GM12878 (cell line): ENCODE data around the gene CLIC3. TPM values are rescaled to one million over a fixed set of nuclear protein-coding genes. Genes with fewer than 3 reads are reported as not detected.

Source experiments
- ATF2 ChIP-seq: IDR thresholded peaks from 2 replicates; pipeline ENCODE4 v1.6.1; 2012; ENCODE audit warnings: low read length, inconsistent platforms
- CBX3 ChIP-seq: fragments of 200-600 bp; sonication (generic); IDR thresholded peaks from 2 replicates; pipeline ENCODE4 v1.6.1; 2016; ENCODE audit warnings: low read depth, borderline replicate concordance
- polyA plus RNA-seq, 11 experiments: library from polyadenylated mRNA; depleted of rRNA in 4 of 11; unstranded in 6 of 11; stranded (reverse) in 5 of 11; fragments of >200 nt; fragmentation: Nextera tagmentation in 4 of 11; fragmentation: Illumina TruSeq in 1 of 11; extraction: Ambion mirVana in 4 of 11; extraction: Trizol in 1 of 11; gene quantifications; 1 replicate in 1 of 11; 2 replicates in 10 of 11; pipeline versions ENCODE4 v1.2.1 to v1.2.3, GENCODE V29; 2011 to 2016; ENCODE audit warnings: inconsistent platforms in 2 of 11, missing spikeins in 2 of 11, low read depth in 1 of 11
- total RNA-seq, 4 experiments: library from RNA; depleted of rRNA in 3 of 4; stranded (reverse); fragments of >200 nt in 3 of 4; fragmentation: Illumina TruSeq in 1 of 4; extraction: Trizol in 1 of 4; gene quantifications; 2 replicates each; pipeline versions ENCODE4 v1.2.1 to v1.2.3, GENCODE V29; 2013 to 2021
- TF ChIP-seq, protein P1 (sequence below): fragments of 450-650 bp; IDR thresholded peaks from 2 replicates; pipeline ENCODE4 v1.6.1; 2017; ENCODE audit warnings: mild to moderate bottlenecking, moderate library complexity
- TF ChIP-seq, protein P2 (sequence below), 3 experiments: IDR thresholded peaks in 2 of 3; conservative IDR thresholded peaks in 1 of 3; 2 replicates each; pipeline ENCODE4 v1.5.1; 2011; ENCODE audit warnings: low read depth in 3 of 3, low read length in 3 of 3, mild to moderate bottlenecking in 3 of 3, control low read depth in 2 of 3, moderate library complexity in 2 of 3, inconsistent platforms in 1 of 3, mixed read lengths in 1 of 3; ENCODE audit not compliant: control insufficient read depth in 2 of 3, insufficient read depth in 1 of 3; ENCODE audit errors: extremely low read depth in 1 of 3

The CLIC3 gene
- total and polyA plus RNA-seq, 10 of the 15 experiments (the other 5 are each of a cell fraction or from before 2014, with no cell fraction given): 0.31 TPM; not detected in 9

DNA sequence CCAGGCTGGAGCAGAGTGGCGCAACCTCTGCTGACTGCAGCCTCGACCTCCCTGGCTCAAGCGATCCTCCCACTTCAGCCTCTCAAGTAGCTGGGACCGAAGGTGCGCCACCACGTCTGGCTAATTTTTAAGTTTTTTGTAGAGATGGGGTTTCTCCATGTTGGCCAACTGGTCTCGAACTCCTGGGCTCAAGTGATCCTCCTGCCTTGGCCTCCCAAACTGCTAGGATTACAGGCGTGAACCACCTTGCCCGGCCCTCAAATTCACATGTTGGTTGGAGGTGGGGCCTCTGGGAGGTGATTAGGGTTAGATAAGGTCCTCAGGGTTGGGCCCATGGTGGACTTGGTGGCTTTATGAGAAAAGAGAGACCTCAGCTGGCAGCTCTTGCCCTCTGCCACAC is 34.2 kb downstream of the CLIC3 start (continued):
- TF ChIP-seq, protein P1, sequence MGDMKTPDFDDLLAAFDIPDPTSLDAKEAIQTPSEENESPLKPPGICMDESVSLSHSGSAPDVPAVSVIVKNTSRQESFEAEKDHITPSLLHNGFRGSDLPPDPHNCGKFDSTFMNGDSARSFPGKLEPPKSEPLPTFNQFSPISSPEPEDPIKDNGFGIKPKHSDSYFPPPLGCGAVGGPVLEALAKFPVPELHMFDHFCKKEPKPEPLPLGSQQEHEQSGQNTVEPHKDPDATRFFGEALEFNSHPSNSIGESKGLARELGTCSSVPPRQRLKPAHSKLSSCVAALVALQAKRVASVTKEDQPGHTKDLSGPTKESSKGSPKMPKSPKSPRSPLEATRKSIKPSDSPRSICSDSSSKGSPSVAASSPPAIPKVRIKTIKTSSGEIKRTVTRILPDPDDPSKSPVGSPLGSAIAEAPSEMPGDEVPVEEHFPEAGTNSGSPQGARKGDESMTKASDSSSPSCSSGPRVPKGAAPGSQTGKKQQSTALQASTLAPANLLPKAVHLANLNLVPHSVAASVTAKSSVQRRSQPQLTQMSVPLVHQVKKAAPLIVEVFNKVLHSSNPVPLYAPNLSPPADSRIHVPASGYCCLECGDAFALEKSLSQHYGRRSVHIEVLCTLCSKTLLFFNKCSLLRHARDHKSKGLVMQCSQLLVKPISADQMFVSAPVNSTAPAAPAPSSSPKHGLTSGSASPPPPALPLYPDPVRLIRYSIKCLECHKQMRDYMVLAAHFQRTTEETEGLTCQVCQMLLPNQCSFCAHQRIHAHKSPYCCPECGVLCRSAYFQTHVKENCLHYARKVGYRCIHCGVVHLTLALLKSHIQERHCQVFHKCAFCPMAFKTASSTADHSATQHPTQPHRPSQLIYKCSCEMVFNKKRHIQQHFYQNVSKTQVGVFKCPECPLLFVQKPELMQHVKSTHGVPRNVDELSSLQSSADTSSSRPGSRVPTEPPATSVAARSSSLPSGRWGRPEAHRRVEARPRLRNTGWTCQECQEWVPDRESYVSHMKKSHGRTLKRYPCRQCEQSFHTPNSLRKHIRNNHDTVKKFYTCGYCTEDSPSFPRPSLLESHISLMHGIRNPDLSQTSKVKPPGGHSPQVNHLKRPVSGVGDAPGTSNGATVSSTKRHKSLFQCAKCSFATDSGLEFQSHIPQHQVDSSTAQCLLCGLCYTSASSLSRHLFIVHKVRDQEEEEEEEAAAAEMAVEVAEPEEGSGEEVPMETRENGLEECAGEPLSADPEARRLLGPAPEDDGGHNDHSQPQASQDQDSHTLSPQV: no peak
- TF ChIP-seq CBX3 (no peak), ATF2 (no peak)
- TF ChIP-seq, protein P2, sequence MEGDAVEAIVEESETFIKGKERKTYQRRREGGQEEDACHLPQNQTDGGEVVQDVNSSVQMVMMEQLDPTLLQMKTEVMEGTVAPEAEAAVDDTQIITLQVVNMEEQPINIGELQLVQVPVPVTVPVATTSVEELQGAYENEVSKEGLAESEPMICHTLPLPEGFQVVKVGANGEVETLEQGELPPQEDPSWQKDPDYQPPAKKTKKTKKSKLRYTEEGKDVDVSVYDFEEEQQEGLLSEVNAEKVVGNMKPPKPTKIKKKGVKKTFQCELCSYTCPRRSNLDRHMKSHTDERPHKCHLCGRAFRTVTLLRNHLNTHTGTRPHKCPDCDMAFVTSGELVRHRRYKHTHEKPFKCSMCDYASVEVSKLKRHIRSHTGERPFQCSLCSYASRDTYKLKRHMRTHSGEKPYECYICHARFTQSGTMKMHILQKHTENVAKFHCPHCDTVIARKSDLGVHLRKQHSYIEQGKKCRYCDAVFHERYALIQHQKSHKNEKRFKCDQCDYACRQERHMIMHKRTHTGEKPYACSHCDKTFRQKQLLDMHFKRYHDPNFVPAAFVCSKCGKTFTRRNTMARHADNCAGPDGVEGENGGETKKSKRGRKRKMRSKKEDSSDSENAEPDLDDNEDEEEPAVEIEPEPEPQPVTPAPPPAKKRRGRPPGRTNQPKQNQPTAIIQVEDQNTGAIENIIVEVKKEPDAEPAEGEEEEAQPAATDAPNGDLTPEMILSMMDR (IDR thresholded peaks at IDR 0.05 in 2 of 3, conservative IDR thresholded peaks at IDR 0.05 in 1 of 3; ENCODE audit: control insufficient read depth in 2 of 3, extremely low read depth in 1 of 3, insufficient read depth in 1 of 3, low read depth in 3 of 3, low read length in 3 of 3): no peak
